IMR-90 (cell line): ENCODE data around the gene CDHR1. TPM values are rescaled to one million over a fixed set of nuclear protein-coding genes. Genes with fewer than 3 reads are reported as not detected.

Experiments used
- ATAC-seq: fragments of 200-7000 bp; cut with Tn5 transposase; 2 replicates; pipeline ENCODE4 v1.9.1; 2020; ENCODE audit warnings: low read depth, mild to moderate bottlenecking, moderate library complexity
- BruUV-seq: library from RNA; stranded (reverse); fragments of 400-500 nt; replicated peaks from 2 replicates; lab custom pipeline; 2021; lab: Mats Ljungman, UMichigan
- CTCF ChIA-PET: fragments of 300-600 bp; formaldehyde crosslinking; extraction: SDS; loops from one replicate; lab custom pipeline; 2021; ENCODE audit warnings: antibody characterized with exemption; lab: Yijun Ruan, JAX
- POLR2A ChIA-PET: fragments of 300-600 bp; sonication (Branson Sonifier 250); formaldehyde crosslinking; loops from one replicate; lab custom pipeline; 2022; ENCODE audit warnings: antibody characterized with exemption; ENCODE audit not compliant: unreplicated experiment; lab: Charles Lee
- DNase-seq: peaks from one replicate; pipeline ENCODE4 v3.0.0; 2013
- H2AFZ ChIP-seq: replicated peaks from 2 replicates; pipeline ENCODE3; 2013; ENCODE audit warnings: low read length, mild to moderate bottlenecking; ENCODE audit not compliant: poor library complexity
- H2AK5ac ChIP-seq: 2 replicates; pipeline ENCODE4 v1.6.1; 2013; ENCODE audit warnings: low read depth, low read length, inconsistent platforms
- H2AK9ac ChIP-seq: replicated peaks from 2 replicates; pipeline ENCODE3; 2013; ENCODE audit warnings: mild to moderate bottlenecking, low read depth, low read length, moderate library complexity; ENCODE audit not compliant: poor library complexity
- H2BK120ac ChIP-seq: 2 replicates; pipeline ENCODE4 v1.6.1; 2013; ENCODE audit warnings: low read depth, low read length, inconsistent platforms
- H2BK15ac ChIP-seq: 3 replicates; pipeline ENCODE4 v1.6.1; 2013; ENCODE audit warnings: low read depth, low read length, inconsistent platforms
- H2BK20ac ChIP-seq: 2 replicates; pipeline ENCODE4 v1.6.1; 2013; ENCODE audit warnings: low read depth, mild to moderate bottlenecking, inconsistent platforms, low read length, moderate library complexity
- H2BK5ac ChIP-seq: 2 replicates; pipeline ENCODE4 v1.6.1; 2013; ENCODE audit warnings: mild to moderate bottlenecking, low read depth, low read length, inconsistent platforms; ENCODE audit not compliant: poor library complexity, severe bottlenecking
- H3K14ac ChIP-seq: replicated peaks from 2 replicates; pipeline ENCODE4 v1.6.1; 2013; ENCODE audit warnings: low read depth, low read length, inconsistent platforms
- H3K18ac ChIP-seq: 2 replicates; pipeline ENCODE4 v1.6.1; 2013; ENCODE audit warnings: low read depth, low read length, control low read depth
- H3K23ac ChIP-seq: 2 replicates; pipeline ENCODE4 v1.6.1; 2013; ENCODE audit warnings: low read depth, low read length, inconsistent platforms
- H3K27ac ChIP-seq: 2 replicates; pipeline ENCODE4 v1.5.1; 2013; ENCODE audit warnings: mild to moderate bottlenecking, control low read depth, low read length; ENCODE audit not compliant: insufficient read depth
- H3K27me3 ChIP-seq: 2 replicates; pipeline ENCODE4 v1.6.1; 2013; ENCODE audit warnings: low read length; ENCODE audit not compliant: control insufficient read depth, insufficient read depth
- H3K36me3 ChIP-seq: 2 replicates; pipeline ENCODE4 v1.6.1; 2013; ENCODE audit warnings: low read length, mixed read lengths; ENCODE audit not compliant: control insufficient read depth, insufficient read depth
- H3K4ac ChIP-seq: 2 replicates; pipeline ENCODE4 v1.6.1; 2013; ENCODE audit warnings: low read depth, low read length, inconsistent platforms
- H3K4me1 ChIP-seq: 2 replicates; pipeline ENCODE4 v1.6.1; 2013; ENCODE audit warnings: low read length, mixed read lengths; ENCODE audit not compliant: control insufficient read depth, insufficient read depth
- H3K4me2 ChIP-seq: 2 replicates; pipeline ENCODE4 v1.6.1; 2013; ENCODE audit warnings: low read depth, mild to moderate bottlenecking, control low read depth, low read length, moderate library complexity
- H3K4me3 ChIP-seq: 2 replicates; pipeline ENCODE4 v1.5.1; 2013; ENCODE audit warnings: low read depth, mild to moderate bottlenecking, control low read depth, low read length, moderate library complexity; ENCODE audit not compliant: insufficient read depth
- H3K56ac ChIP-seq: 2 replicates; pipeline ENCODE4 v1.6.1; 2013; ENCODE audit warnings: low read length, inconsistent platforms; ENCODE audit not compliant: insufficient read depth; ENCODE audit errors: extremely low read depth
- H3K79me1 ChIP-seq, 2 experiments: 2 replicates each; pipeline ENCODE4 v1.6.1; 2013; ENCODE audit warnings: low read length in 2 of 2, inconsistent platforms in 1 of 2, low read depth in 1 of 2
- H3K9ac ChIP-seq: 2 replicates; pipeline ENCODE4 v1.6.1; 2013; ENCODE audit warnings: low read depth, low read length, control low read depth
- H3K9me1 ChIP-seq: 2 replicates; pipeline ENCODE4 v1.6.1; 2013; ENCODE audit warnings: low read length, inconsistent platforms; ENCODE audit not compliant: insufficient read depth
- H3K9me3 ChIP-seq: 2 replicates; pipeline ENCODE4 v1.6.1; 2013; ENCODE audit warnings: low read length; ENCODE audit not compliant: control insufficient read depth, insufficient read depth
- H4K20me1 ChIP-seq: 2 replicates; pipeline ENCODE4 v1.6.1; 2013; ENCODE audit warnings: low read length, inconsistent platforms; ENCODE audit not compliant: insufficient read depth
- H4K5ac ChIP-seq: 2 replicates; pipeline ENCODE4 v1.6.1; 2013; ENCODE audit warnings: mild to moderate bottlenecking, low read depth, low read length, control low read depth
- H4K8ac ChIP-seq, 2 experiments: 2 replicates each; pipeline ENCODE4 v1.6.1; 2013; ENCODE audit warnings: low read depth in 2 of 2, low read length in 2 of 2, control low read depth in 1 of 2, inconsistent platforms in 1 of 2
- H4K91ac ChIP-seq: 2 replicates; pipeline ENCODE4 v1.6.1; 2013; ENCODE audit warnings: low read depth, low read length, inconsistent platforms; ENCODE audit not compliant: insufficient read depth
- BHLHE40 ChIP-seq: fragments of 150-350 bp; IDR thresholded peaks from 2 replicates; pipeline ENCODE4 v1.6.1; 2016; ENCODE audit warnings: mild to moderate bottlenecking, low read depth, low read length
- CEBPB ChIP-seq: IDR thresholded peaks from 2 replicates; pipeline ENCODE4 v1.6.1; 2012; ENCODE audit warnings: low read depth, low read length, improper control_type of control experiment
- FOS ChIP-seq: fragments of 150-350 bp; IDR thresholded peaks from 2 replicates; pipeline ENCODE4 v1.6.1; 2016; ENCODE audit warnings: low read depth, low read length
- MAFK ChIP-seq: IDR thresholded peaks from 2 replicates; pipeline ENCODE4 v1.6.1; 2012; ENCODE audit warnings: low read depth, low read length, improper control_type of control experiment
- MAZ ChIP-seq: IDR thresholded peaks from 2 replicates; pipeline ENCODE4 v1.6.1; 2012; ENCODE audit warnings: low read depth, mild to moderate bottlenecking, low read length, improper control_type of control experiment, moderate library complexity, borderline replicate concordance
- NFE2L2 ChIP-seq: fragments of 150-350 bp; IDR thresholded peaks from 2 replicates; pipeline ENCODE4 v1.6.1; 2016; ENCODE audit warnings: low read depth, mild to moderate bottlenecking, low read length
- POLR2A ChIP-seq: IDR thresholded peaks from 2 replicates; pipeline ENCODE4 v1.6.1; 2012; ENCODE audit warnings: mild to moderate bottlenecking, low read depth, low read length
- RAD21 ChIP-seq: IDR thresholded peaks from 2 replicates; pipeline ENCODE4 v1.6.1; 2012; ENCODE audit warnings: low read length, improper control_type of control experiment
- RCOR1 ChIP-seq: IDR thresholded peaks from 2 replicates; pipeline ENCODE4 v1.6.1; 2012; ENCODE audit warnings: mild to moderate bottlenecking, low read length, improper control_type of control experiment; ENCODE audit not compliant: insufficient replicate concordance
- RFX5 ChIP-seq: IDR thresholded peaks from 2 replicates; pipeline ENCODE4 v1.8.0; 2012; ENCODE audit warnings: low read depth, mild to moderate bottlenecking, low read length, moderate library complexity
- SMC3 ChIP-seq: fragments of 150-350 bp; IDR thresholded peaks from 2 replicates; pipeline ENCODE4 v1.6.1; 2016; ENCODE audit warnings: low read depth, mild to moderate bottlenecking, antibody characterized with exemption, low read length, moderate library complexity
- WGBS, 2 experiments: methylation state at CpG; one replicate each; pipeline versions ENCODE4 v1.1.5 to v1.1.7; 2013; ENCODE audit warnings: missing lambda C conversion rate in 2 of 2; ENCODE audit not compliant: insufficient read length in 1 of 2; ENCODE audit errors: extremely low coverage in 2 of 2; 5-methylcytosine and 5-hydroxymethylcytosine counted together
- dilution Hi-C: fragments of 300-500 bp; cut with HindIII; formaldehyde crosslinking; loops from one replicate; pipeline ENCODE4 v1.14.3; 2018; ENCODE audit warnings: low sequenced_read_pairs; ENCODE audit not compliant: unreplicated experiment
- in situ Hi-C: fragments of 300-500 bp; cut with MboI; formaldehyde crosslinking; loops from 3 replicates; pipeline ENCODE4 v1.14.3; 2019; ENCODE audit warnings: low sequenced_read_pairs, inconsistent platforms, mixed read lengths
- intact Hi-C: fragments of 100-400 bp; cut with micrococcal nuclease; formaldehyde crosslinking; loops from 2 replicates; pipeline ENCODE4 v1.10.0; 2022
- polyA plus RNA-seq, 3 experiments: library from polyadenylated mRNA; depleted of rRNA; stranded (reverse); fragments of >200 nt; gene quantifications; 2 replicates each; pipeline ENCODE4 v1.2.3, GENCODE V29; 2012; ENCODE audit warnings: low replicate concordance in 1 of 3
- total RNA-seq: library from RNA; depleted of rRNA; stranded (reverse); fragments of >200 nt; gene quantifications from 2 replicates; pipeline ENCODE4 v1.2.3, GENCODE V29; 2012
- TF ChIP-seq, protein P1 (sequence below): conservative IDR thresholded peaks from 2 replicates; pipeline ENCODE4 v1.5.1; 2012; ENCODE audit warnings: mild to moderate bottlenecking, low read depth, low read length, improper control_type of control experiment
- TF ChIP-seq, protein P2 (sequence below): fragments of 150-350 bp; IDR thresholded peaks from 2 replicates; pipeline ENCODE4 v1.6.1; 2017; ENCODE audit warnings: mild to moderate bottlenecking, antibody characterized with exemption, low read length, low read depth
- TF ChIP-seq, protein P3 (sequence below): fragments of 150-350 bp; IDR thresholded peaks from 2 replicates; pipeline ENCODE4 v1.6.1; 2016; ENCODE audit warnings: low read depth, mild to moderate bottlenecking, low read length, moderate library complexity, borderline replicate concordance

Gene CDHR1
- total and polyA plus RNA-seq, 2 of the 4 experiments (the other 2 are of a cell fraction), result not detected

DNA sequence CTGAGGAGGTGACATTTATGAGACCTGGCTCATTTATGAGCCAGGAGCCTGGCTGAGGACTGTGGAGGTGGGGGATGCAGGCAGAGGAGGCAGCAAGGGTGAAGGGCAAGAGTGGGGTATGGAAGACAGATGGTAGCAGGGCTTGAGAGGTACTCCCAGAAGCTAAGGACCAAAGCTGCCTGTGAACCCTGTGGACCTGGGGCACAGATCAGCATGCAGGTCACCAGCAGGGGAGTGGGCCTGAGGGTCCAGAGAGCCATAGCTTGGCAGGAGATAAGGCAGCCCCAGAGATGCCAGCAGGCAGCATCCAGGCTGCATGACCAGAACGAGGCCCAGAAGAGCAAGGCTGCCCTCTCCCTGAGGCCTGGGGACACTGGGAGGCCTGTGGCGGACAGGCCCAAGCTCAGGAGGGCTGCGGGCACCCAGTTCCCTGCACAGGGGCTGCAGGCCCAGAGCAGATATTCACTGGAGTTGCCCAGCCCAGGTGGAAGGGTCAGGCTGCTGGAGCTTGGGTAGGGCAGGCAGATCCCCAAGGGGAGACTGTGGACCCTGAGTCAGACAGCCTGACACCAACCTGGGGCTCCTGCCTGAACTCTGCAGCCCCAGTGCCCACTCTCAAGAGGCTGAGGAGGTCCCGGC is 17.4 kb upstream of the CDHR1 start:
- Histone ChIP-seq H3K9me3 (no peaks in the 10 kb centered on the region), H2BK120ac (no peak overlapping the region), H3K4me3 (no peak overlapping the region), H2AFZ (no peak overlapping the region), H2BK5ac (no peak overlapping the region), H3K4me1 (no peaks in the 10 kb centered on the region), H3K18ac (no peak overlapping the region), H3K56ac (no peak overlapping the region), H4K20me1 (no peaks in the 10 kb centered on the region), H2BK15ac (no peak overlapping the region), H3K4me2 (no peak overlapping the region), H2AK9ac (no peak overlapping the region), H3K27me3 (no peaks in the 10 kb centered on the region), H4K5ac (no peak overlapping the region), H3K27ac (no peak overlapping the region), H3K9ac (no peak overlapping the region), H3K14ac (no peak overlapping the region), H3K9me1 (0 out of 2 replicates have a peak, but pooled peaks cover 4% of the 10 kb centered on the region), H2BK20ac (no peak overlapping the region), H3K23ac (no peak overlapping the region), H4K8ac (no peak overlapping the region), H3K79me1 (no peaks in the 10 kb centered on the region), H2AK5ac (no peak overlapping the region), H4K91ac (no peak overlapping the region), H3K36me3 (no peaks in the 10 kb centered on the region), H3K4ac (no peak overlapping the region)
- DNase-seq (no peak), ATAC-seq (no peak)
- intact Hi-C loops (no loop called here), dilution Hi-C loops (no loop called here), in situ Hi-C loops (no loop called here)
- ChIA-PET POLR2A (no interaction called here), CTCF (no interaction called here)
- no TSS peak for BruUV-seq
- TF ChIP-seq RCOR1 (no peak), NFE2L2 (no peak), POLR2A (no peak), MAFK (no peak), RAD21 (no peak), RFX5 (no peak), MAZ (no peak), BHLHE40 (no peak), FOS (no peak), SMC3 (no peak), CEBPB (no peak)
- TF ChIP-seq, protein P1, sequence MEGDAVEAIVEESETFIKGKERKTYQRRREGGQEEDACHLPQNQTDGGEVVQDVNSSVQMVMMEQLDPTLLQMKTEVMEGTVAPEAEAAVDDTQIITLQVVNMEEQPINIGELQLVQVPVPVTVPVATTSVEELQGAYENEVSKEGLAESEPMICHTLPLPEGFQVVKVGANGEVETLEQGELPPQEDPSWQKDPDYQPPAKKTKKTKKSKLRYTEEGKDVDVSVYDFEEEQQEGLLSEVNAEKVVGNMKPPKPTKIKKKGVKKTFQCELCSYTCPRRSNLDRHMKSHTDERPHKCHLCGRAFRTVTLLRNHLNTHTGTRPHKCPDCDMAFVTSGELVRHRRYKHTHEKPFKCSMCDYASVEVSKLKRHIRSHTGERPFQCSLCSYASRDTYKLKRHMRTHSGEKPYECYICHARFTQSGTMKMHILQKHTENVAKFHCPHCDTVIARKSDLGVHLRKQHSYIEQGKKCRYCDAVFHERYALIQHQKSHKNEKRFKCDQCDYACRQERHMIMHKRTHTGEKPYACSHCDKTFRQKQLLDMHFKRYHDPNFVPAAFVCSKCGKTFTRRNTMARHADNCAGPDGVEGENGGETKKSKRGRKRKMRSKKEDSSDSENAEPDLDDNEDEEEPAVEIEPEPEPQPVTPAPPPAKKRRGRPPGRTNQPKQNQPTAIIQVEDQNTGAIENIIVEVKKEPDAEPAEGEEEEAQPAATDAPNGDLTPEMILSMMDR, result no peak
- TF ChIP-seq, protein P2, sequence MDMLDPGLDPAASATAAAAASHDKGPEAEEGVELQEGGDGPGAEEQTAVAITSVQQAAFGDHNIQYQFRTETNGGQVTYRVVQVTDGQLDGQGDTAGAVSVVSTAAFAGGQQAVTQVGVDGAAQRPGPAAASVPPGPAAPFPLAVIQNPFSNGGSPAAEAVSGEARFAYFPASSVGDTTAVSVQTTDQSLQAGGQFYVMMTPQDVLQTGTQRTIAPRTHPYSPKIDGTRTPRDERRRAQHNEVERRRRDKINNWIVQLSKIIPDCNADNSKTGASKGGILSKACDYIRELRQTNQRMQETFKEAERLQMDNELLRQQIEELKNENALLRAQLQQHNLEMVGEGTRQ, result no peak
- TF ChIP-seq, protein P3, sequence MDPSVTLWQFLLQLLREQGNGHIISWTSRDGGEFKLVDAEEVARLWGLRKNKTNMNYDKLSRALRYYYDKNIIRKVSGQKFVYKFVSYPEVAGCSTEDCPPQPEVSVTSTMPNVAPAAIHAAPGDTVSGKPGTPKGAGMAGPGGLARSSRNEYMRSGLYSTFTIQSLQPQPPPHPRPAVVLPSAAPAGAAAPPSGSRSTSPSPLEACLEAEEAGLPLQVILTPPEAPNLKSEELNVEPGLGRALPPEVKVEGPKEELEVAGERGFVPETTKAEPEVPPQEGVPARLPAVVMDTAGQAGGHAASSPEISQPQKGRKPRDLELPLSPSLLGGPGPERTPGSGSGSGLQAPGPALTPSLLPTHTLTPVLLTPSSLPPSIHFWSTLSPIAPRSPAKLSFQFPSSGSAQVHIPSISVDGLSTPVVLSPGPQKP, result no peak
- WGBS, 2 experiments, result no CpG with 5 or more reads among the region's 4 CpGs
